GM12892 (cell line): ENCODE results near the gene LINC00237.

ENCODE experiments used
- POLR2A ChIP-seq: IDR thresholded peaks from 2 replicates; pipeline ENCODE4 v1.6.1; 2011; ENCODE audit warnings: low read depth, low read length, control low read depth
- TAF1 ChIP-seq: IDR thresholded peaks from 2 replicates; pipeline ENCODE4 v1.6.1; 2011; ENCODE audit warnings: low read depth, mild to moderate bottlenecking, control low read depth, low read length, borderline replicate concordance

DNA sequence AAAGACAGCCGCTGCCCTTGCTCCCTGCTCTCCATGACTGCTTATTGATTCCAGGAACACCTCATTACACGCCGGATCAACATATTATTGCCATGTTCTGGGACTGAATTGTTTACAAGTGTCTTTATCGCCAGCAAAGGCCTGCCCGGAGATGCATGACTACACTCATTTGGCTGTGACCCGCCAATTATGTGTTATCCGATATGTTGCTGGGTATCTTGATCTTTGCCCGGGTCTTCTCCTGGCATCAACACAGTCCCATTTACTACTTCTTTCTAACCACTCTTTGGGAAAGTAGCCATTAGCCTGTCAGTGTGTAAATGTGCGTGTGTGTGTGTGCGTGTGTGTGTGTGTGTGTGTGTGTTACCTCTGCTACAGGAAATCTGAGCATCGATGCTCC lies 15.4 kb downstream of the LINC00237 start:
- TF ChIP-seq TAF1 (no peak), POLR2A (no peak)
